ENCODE data around the gene RPS16. TPM values are rescaled to one million over a fixed set of nuclear protein-coding genes. Genes with fewer than 3 reads are reported as not detected.

The RPS16 gene
- total and polyA plus RNA-seq, 2 of the 13 experiments (the other 11 are each of a cell fraction or from before 2014, with no cell fraction given) = 488 to 2,583 TPM

DNA sequence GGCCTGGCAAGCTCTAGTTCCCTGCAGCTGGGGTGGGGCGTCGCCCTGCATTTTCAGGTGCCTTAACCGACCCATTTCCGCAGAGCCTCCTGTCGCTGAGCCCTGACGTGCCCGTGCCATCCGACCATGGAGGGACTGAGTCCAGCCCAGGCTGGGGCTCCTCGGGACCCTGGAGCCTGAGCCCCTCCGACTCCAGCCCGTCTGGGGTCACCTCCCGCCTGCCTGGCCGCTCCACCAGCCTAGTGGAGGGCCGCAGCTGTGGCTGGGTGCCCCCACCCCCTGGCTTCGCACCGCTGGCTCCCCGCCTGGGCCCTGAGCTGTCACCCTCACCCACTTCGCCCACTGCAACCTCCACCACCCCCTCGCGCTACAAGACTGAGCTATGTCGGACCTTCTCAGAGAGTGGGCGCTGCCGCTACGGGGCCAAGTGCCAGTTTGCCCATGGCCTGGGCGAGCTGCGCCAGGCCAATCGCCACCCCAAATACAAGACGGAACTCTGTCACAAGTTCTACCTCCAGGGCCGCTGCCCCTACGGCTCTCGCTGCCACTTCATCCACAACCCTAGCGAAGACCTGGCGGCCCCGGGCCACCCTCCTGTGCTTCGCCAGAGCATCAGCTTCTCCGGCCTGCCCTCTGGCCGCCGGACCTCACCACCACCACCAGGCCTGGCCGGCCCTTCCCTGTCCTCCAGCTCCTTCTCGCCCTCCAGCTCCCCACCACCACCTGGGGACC is 27.9 kb downstream of the RPS16 start (continued):
- TF ChIP-seq ZNF101 (CRISPR knock-in tag; IDR thresholded peaks at IDR 0.05; ENCODE audit: borderline replicate concordance, low read depth) (no peak), SPEN (CRISPR knock-in tag; IDR thresholded peaks at IDR 0.05; ENCODE audit: low read depth) (peak; percentile 45; the same call in 1 of the 2 replicates), AGO1 (IDR thresholded peaks at IDR 0.05; ENCODE audit: low read depth, low read length, poor library complexity, severe bottlenecking) (peak; percentile 85), RBM39 (IDR thresholded peaks at IDR 0.05; ENCODE audit: low read depth, low read length, poor library complexity, severe bottlenecking) (peak; percentile 19), ZNF784 (CRISPR knock-in tag; IDR thresholded peaks at IDR 0.05; ENCODE audit: borderline replicate concordance) (peak; percentile 23; the same call in 1 of the 2 replicates), ZSCAN9 (CRISPR knock-in tag; IDR thresholded peaks at IDR 0.05; ENCODE audit: borderline replicate concordance) (no peak), ZNF724P (CRISPR knock-in tag; IDR thresholded peaks at IDR 0.05; ENCODE audit: borderline replicate concordance) (0 out of 2 replicates have a peak, but pooled peaks have one; percentile 10), RBFOX2 (IDR thresholded peaks at IDR 0.05; ENCODE audit: low read depth, low read length) (peak; percentile 81), HNRNPL (IDR thresholded peaks at IDR 0.05; ENCODE audit: low read depth, low read length) (peak; percentile 95), HNRNPK (IDR thresholded peaks at IDR 0.05; ENCODE audit: low read depth, low read length, poor library complexity, severe bottlenecking) (peak; percentile 39)
- TF ChIP-seq, protein P1, sequence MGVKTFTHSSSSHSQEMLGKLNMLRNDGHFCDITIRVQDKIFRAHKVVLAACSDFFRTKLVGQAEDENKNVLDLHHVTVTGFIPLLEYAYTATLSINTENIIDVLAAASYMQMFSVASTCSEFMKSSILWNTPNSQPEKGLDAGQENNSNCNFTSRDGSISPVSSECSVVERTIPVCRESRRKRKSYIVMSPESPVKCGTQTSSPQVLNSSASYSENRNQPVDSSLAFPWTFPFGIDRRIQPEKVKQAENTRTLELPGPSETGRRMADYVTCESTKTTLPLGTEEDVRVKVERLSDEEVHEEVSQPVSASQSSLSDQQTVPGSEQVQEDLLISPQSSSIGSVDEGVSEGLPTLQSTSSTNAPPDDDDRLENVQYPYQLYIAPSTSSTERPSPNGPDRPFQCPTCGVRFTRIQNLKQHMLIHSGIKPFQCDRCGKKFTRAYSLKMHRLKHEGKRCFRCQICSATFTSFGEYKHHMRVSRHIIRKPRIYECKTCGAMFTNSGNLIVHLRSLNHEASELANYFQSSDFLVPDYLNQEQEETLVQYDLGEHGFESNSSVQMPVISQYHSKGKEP (CRISPR knock-in tag; IDR thresholded peaks at IDR 0.05) = no peak
- TF ChIP-seq, protein P2, sequence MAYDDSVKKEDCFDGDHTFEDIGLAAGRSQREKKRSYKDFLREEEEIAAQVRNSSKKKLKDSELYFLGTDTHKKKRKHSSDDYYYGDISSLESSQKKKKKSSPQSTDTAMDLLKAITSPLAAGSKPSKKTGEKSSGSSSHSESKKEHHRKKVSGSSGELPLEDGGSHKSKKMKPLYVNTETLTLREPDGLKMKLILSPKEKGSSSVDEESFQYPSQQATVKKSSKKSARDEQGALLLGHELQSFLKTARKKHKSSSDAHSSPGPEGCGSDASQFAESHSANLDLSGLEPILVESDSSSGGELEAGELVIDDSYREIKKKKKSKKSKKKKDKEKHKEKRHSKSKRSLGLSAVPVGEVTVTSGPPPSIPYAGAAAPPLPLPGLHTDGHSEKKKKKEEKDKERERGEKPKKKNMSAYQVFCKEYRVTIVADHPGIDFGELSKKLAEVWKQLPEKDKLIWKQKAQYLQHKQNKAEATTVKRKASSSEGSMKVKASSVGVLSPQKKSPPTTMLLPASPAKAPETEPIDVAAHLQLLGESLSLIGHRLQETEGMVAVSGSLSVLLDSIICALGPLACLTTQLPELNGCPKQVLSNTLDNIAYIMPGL (CRISPR knock-in tag; IDR thresholded peaks at IDR 0.05; ENCODE audit: borderline replicate concordance in 1 of 2, low read depth in 1 of 2) = peak in 1 of 2 experiments; percentile 16; a peak in 1 of 4 replicates

All from HepG2 (cell line).